GM19395 (cell line): ENCODE data around the gene SLC35B1.
"Not testable (repeated sequence)": the region's sequence is repeated elsewhere in the genome, so short reads cannot be mapped to it uniquely, and the experiment has no call there.

Source experiments
- ATAC-seq: cut with Tn5 transposase; IDR thresholded peaks from one replicate; pipeline ENCODE4 v1.9.1; 2021; ENCODE audit warnings: mild to moderate bottlenecking, moderate library complexity; ENCODE audit not compliant: unreplicated experiment

SLC35B1 gene

DNA sequence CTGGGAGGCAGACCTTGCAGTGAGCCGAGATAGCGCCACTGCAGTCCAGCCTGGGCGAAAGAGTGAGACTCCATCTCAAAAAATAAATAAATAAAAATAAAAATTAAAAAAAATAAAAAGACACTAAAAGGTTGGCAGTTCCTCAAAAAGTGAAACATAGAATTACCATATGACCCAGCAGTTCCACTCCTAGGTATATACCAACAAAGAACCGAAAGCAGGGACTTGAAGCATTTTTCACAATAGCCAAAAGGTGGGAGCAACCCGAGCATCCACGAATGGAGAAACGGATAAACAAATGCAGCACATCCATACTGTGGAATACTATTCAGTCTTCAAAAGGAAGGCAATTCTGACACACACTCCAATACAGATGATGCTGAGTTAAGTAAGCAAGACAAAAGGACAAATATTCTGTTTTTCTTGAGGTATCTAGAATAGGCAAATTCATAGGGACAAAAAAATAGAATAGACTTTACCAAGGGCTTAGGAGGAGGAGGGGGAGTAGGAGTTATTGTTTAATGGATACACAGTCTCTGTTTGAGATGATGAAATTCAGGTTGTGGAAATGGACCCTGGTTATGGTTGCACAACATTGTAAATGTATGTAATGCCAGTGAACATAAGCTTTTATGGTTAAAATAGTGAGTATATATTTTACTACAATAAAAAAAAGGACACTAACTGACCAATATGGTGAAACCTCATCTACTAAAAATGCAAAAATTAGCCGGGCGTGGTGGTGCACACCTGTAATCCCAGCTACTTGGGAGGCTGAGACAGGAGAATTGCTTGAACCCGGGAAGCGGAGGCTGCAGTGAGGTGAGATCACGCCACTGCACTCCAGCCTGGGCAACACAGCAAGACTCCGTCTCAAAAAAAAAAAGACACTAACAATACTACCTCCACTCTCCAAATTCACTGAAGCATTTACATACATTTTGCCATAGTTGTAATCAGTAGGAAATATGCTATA, 27.0 kb upstream of the SLC35B1 start:
- no peak for ATAC-seq

DNA sequence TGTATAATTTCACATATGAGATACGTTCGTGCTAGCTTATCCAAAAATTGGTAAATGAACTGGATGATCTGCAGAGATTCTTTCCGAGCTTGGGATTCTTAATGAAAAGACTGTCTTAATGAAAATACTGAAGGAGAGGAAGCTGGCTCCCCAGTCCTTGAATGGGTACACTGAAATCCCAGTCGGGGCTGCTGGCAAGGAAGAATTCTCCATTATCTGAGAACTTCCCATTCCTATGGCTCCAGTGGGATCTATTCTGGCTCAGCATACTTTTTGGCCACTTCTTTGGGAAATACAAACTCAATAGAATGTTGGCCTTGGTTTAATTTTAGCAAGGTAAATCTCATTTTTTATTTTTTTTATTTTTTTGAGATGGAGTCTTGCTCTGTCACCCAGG, 23.7 kb upstream of the SLC35B1 start:
- ATAC-seq: no peak

DNA sequence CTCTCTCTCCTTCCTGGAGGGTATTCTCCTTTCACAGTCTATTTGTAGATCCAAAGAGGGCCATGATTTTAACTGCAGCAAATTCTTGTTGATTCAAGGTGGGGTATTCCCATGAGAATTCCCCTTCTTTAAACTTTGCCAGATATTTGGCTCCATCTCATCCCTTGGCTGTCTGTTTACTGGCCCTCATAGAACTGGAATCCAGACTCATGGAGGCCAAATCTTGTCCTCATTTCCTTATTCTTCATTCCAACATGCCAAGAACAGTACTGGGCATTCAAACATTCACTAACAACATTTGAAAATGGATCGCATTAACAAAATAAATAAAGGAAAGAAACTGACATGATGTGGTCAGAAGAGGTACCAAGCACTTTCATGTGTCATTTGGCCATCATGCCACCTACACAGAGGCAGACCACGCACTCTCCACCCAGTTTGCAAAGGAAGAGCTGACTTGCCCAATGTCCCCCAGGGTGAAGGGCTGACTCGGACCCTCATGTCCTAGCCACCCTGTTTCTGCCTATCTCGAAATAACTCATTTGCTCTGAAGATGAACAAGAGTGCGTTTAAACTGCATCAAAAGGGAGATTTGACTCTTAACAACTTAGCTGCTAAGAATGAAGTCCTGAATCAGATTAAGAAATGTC, 23.1 kb upstream of the SLC35B1 start:
- no peak for ATAC-seq

GRCh38 chr17:49730078-49730784, 22.5 kb upstream of the SLC35B1 start:
- ATAC-seq: no peak

- ATAC-seq: no peak
Measured at GRCh38 chr17:49729069-49729468, 21.3 kb upstream of the SLC35B1 start.

- ATAC-seq: no peak
Measured at GRCh38 chr17:49728425-49728824, 20.7 kb upstream of the SLC35B1 start.

DNA sequence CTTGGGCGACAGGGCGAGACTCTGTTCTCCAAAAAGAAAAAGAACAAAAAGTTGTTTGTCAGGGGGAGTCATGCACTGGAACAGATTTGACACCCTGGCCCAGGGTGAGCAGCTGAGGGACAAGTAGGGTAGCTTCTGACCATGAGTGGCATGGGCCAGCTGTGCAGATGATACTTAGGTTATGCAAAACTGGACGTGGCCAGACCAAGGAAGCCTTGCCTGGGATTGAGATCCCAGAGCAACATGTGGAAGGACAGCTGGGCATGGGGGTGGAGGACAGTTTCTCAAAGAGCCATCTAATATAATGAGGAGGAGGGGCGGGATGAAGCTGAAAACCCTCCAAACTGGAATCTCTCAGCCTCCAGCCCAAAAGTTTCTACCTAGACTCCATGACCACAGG, 19.6 kb upstream of the SLC35B1 start:
- no peak for ATAC-seq

DNA sequence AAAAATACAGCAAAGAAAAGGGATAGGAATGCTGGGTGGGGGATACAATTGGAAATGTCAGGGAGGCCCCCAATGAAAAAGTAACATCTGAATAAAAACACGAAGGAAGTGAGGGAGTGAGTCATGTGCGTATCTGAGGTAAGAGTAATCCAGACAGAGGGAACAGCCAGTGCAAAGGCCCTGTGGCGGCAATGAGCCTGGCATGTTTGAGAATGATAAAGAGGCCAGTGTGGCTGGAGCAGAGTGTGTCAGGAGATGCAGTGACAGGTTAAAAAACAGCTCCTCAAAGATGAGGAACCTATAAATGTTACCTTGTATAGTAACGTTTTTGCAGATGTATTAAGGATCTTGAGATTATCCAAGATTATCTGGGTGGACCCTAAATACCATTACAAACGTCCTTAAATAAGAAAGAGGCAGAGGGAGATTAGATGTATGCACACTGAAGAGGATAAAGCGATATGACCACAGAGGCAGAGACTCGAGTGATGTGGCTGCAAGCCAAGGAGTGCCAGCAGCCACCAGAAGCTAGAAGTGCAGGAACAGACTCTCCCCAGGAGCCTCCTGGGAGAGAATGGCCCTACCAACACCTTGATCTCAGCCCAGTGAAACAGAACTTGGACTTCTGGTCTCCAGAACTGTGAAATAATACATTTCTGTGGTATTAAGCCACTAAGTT, 17.8 kb upstream of the SLC35B1 start:
- no peak for ATAC-seq

DNA sequence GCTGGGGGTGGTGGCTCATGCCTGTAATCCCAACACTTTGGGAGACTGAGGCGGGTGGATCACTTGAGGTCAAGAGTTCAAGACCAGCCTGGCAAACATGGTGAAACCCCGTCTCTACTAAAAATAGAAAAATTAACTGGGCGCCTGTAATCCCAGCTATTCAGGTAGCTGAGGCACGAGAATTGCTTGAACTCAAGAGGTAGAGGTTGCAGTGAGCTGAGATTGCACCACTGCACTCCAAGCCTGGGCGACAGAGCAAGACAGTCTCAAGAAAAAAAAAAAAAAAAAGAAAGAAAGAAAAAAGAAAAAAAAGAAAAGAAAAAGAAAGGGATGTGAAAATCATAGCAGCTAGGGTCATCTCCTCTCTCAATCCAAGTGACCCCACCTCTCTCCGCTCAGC, 16.8 kb upstream of the SLC35B1 start:
- ATAC-seq: not testable (repeated sequence)

DNA sequence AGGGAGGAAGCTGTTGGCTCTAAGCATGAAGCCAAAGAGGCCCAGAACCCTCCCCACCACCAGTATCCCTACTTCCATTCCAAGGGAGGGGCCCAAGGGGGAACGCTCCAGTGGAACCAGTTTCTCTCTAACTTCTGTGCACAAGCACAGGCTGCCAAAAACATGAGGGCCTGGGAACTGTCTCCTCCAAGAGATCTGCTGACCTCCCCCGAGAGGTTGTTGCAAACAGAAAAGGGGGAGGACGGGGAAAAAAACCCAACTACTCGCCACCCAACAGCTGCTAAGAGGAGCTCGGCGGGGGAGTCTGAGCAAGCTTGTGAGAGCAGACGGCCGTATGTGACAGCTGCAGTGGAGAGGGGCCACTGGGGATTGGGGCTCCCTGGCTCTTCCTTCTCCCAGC, 15.7 kb upstream of the SLC35B1 start:
- ATAC-seq: no peak

- no peak for ATAC-seq
Measured at GRCh38 chr17:49722066-49722465, 14.3 kb upstream of the SLC35B1 start.

DNA sequence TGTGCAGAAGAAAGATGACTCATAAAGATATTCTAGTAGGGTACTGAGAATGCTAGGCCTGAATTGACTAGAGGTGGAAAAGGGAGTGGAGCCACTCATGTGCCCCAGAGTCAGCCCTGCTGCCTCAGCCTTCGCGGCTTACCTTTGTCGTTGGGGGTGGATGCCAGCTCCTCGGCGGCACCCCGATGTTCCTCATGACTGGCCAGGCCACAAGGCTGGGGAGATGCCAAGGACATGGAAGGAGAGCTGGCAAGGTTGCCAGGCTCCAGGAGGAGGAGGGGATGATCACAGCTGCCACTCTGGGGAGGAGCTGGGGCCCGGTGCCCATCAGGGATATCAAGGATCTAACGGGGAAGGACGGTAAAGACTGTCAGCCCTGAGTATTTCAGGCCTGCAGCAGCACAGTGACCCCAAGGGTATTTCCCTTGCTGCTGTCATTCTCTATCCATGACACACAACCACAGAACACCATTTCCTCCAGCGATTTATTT, 9.7 kb upstream of the SLC35B1 start:
- ATAC-seq: no peak

- no peak for ATAC-seq
Measured at GRCh38 chr17:49716668-49717364, 9.1 kb upstream of the SLC35B1 start.

DNA sequence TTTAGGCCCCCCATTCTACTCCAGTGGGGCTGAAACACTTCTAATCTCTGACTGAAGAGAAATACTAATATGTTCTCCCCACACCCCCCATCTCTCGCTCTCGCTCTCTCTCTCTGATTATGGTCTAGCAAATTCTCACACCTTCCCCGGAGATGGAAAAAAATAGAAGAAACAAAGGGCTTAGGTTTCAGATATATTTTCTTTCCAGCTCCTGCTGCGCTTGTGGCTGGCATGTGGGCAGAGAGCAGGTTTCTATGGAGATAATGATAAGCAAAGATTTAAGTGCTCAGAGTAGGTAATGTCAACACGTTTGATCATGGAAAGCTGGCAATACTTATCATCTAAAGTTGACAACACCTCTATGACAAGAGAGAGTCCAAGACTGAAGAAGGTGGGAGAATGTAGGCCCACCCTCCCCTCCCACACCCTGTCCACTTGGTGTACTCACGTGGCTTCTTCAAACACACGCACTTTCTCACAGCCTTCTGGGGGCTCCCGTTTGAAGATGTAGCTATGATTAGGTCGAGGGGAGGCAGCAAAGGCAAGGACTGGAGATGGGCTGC, 8.0 kb upstream of the SLC35B1 start:
- no peak for ATAC-seq

- ATAC-seq: no peak
Measured at GRCh38 chr17:49715216-49715615, 7.5 kb upstream of the SLC35B1 start.

- ATAC-seq: no peak
Measured at GRCh38 chr17:49708515-49709183, 885 bp upstream of the SLC35B1 start.

GRCh38 chr17:49707246-49707607, 537 bp downstream of the SLC35B1 start:
- no peak for ATAC-seq

DNA sequence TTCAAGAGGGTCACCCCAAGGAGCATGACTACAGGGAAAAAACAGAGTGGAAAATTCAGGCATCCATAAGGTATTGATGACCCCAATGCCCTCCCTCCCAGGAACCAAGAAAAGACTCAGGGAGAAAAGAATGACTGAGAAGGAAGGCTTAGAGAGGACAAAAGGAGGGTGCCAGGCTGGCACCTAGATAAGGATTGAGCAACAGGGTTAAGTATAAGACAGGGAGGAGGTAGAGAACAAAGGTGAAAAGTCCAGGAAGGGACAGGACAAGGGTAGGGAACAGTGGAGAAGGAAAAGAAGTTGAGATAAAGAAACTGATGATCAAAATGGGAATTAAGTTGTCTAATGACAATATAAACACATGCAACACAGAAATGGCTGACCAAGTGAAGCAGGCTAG, 2.5 kb downstream of the SLC35B1 start:
- ATAC-seq: no peak

DNA sequence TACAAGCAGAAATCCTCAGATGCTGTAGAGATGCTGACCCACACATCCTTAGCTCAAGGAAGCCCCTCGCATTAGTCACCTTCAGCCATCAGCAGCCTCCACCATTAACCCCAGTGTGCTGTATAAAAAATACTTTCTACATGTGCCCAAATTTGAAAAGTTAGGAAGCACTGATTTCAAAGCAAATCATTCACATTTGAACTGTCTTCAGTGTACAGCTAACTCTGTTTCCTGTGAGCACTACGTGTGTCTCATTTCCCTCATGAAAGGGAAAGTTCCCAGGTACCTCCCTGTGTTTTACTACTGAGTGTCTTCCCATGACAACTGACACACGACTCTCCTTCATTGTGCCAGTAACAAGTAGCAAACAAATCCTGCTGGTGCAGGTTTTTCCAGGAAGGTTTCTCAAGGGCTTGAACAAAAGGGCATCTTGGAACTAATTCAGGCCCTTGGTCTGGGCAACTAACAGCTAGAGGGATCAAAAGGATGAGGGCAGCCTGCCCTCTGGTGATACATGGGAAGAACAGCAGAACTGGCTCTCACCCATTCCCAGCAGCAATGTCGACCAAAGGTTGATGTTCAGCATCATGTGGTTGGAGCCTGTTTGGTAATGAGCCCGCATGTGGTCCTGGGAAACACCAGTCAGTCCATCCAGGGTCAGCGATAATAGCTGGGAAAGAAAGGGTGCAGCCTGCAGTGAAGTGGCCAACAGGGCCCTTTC, 4.0 kb downstream of the SLC35B1 start:
- ATAC-seq: no peak
